HEK293 (cell line): ENCODE results near the gene ACVRL1.

ENCODE experiments used
- CTCF ChIA-PET: fragments of 350-600 bp; formaldehyde crosslinking; extraction: SDS; loops from one replicate; lab custom pipeline; 2021; ENCODE audit warnings: antibody characterized with exemption; lab: Yijun Ruan, JAX
- POLR2A ChIA-PET: fragments of 300-600 bp; formaldehyde crosslinking; extraction: SDS; loops from one replicate; lab custom pipeline; 2020; ENCODE audit warnings: antibody characterized with exemption, inconsistent platforms; lab: Yijun Ruan, JAX
- H3K27ac ChIP-seq: fragments of 200-500 bp; sonication (Bioruptor generic); 2 replicates; pipeline ENCODE4 v1.5.1; 2014; ENCODE audit warnings: low read depth, low read length, control low read depth, inconsistent platforms; ENCODE audit errors: extremely low read depth
- H3K36me3 ChIP-seq, 2 experiments: fragments of 200-500 bp in 1 of 2; sonication (Bioruptor generic) in 1 of 2; 1 replicate in 1 of 2; 2 replicates in 1 of 2; pipeline ENCODE4 v1.5.1; 2014 to 2017; ENCODE audit warnings: inconsistent platforms in 2 of 2, low read length in 2 of 2; ENCODE audit not compliant: control insufficient read depth in 2 of 2, insufficient read depth in 1 of 2
- H3K4me1 ChIP-seq: fragments of 200-500 bp; sonication (Bioruptor generic); 2 replicates; pipeline ENCODE4 v1.5.1; 2014; ENCODE audit warnings: mild to moderate bottlenecking, low read length, inconsistent platforms; ENCODE audit not compliant: control insufficient read depth, insufficient read depth
- H3K4me3 ChIP-seq: 2 replicates; pipeline ENCODE4 v1.5.1; 2011; ENCODE audit warnings: low read depth, mild to moderate bottlenecking, control low read depth, low read length, moderate library complexity
- H3K9me3 ChIP-seq: fragments of 200-500 bp; sonication (Bioruptor generic); 2 replicates; pipeline ENCODE4 v1.5.1; 2014; ENCODE audit warnings: low read depth, low read length, inconsistent platforms; ENCODE audit not compliant: control insufficient read depth, insufficient read depth
- BCL11A ChIP-seq: fragments of 450-650 bp; formaldehyde crosslinking; IDR thresholded peaks from 2 replicates; pipeline ENCODE4 v1.5.1; 2016; ENCODE audit warnings: low read depth, missing biosample characterization, missing genetic modification characterization
- HOXD13 ChIP-seq: sonication (generic); formaldehyde crosslinking; IDR thresholded peaks from 2 replicates; pipeline ENCODE4 v1.8.0; 2022; ENCODE audit warnings: missing genetic modification reagents, borderline replicate concordance
- KLF1 ChIP-seq: fragments of 450-650 bp; formaldehyde crosslinking; IDR thresholded peaks from 2 replicates; pipeline ENCODE4 v1.5.1; 2016; ENCODE audit warnings: missing biosample characterization, missing genetic modification characterization
- REPIN1 ChIP-seq: fragments of 450-650 bp; formaldehyde crosslinking; IDR thresholded peaks from 2 replicates; pipeline ENCODE4 v1.5.1; 2017; ENCODE audit warnings: missing biosample characterization, missing genetic modification characterization, low read depth
- SALL2 ChIP-seq: fragments of 450-650 bp; formaldehyde crosslinking; IDR thresholded peaks from 2 replicates; pipeline ENCODE4 v1.5.0; 2017; ENCODE audit warnings: missing biosample characterization, mild to moderate bottlenecking, missing genetic modification characterization, borderline replicate concordance
- ZBTB8A ChIP-seq: fragments of 450-650 bp; formaldehyde crosslinking; IDR thresholded peaks from 2 replicates; pipeline ENCODE4 v1.5.1; 2016; ENCODE audit warnings: missing biosample characterization, missing genetic modification characterization
- ZEB2 ChIP-seq: fragments of 450-650 bp; formaldehyde crosslinking; IDR thresholded peaks from 2 replicates; pipeline ENCODE4 v1.5.1; 2016; ENCODE audit warnings: missing biosample characterization, missing genetic modification characterization
- ZFP69B ChIP-seq: fragments of 450-650 bp; formaldehyde crosslinking; IDR thresholded peaks from 2 replicates; pipeline ENCODE4 v1.5.1; 2016; ENCODE audit warnings: missing biosample characterization, missing genetic modification characterization
- ZIC2 ChIP-seq: fragments of 450-650 bp; formaldehyde crosslinking; IDR thresholded peaks from 2 replicates; pipeline ENCODE4 v1.5.1; 2016; ENCODE audit warnings: missing biosample characterization, missing genetic modification characterization
- ZNF112 ChIP-seq: fragments of 450-650 bp; formaldehyde crosslinking; IDR thresholded peaks from 2 replicates; pipeline ENCODE4 v1.5.0; 2017; ENCODE audit warnings: missing biosample characterization, missing genetic modification characterization
- ZNF114 ChIP-seq: fragments of 450-650 bp; formaldehyde crosslinking; IDR thresholded peaks from 2 replicates; pipeline ENCODE4 v1.5.0; 2017; ENCODE audit warnings: missing biosample characterization, missing genetic modification characterization
- ZNF133 ChIP-seq: fragments of 450-650 bp; formaldehyde crosslinking; IDR thresholded peaks from 2 replicates; pipeline ENCODE4 v1.5.1; 2016; ENCODE audit warnings: missing biosample characterization, missing genetic modification characterization
- ZNF138 ChIP-seq: fragments of 450-650 bp; formaldehyde crosslinking; IDR thresholded peaks from 2 replicates; pipeline ENCODE4 v1.5.1; 2016; ENCODE audit warnings: missing biosample characterization, missing genetic modification characterization, borderline replicate concordance
- ZNF175 ChIP-seq: fragments of 450-650 bp; formaldehyde crosslinking; IDR thresholded peaks from 2 replicates; pipeline ENCODE4 v1.5.1; 2016; ENCODE audit warnings: missing biosample characterization, missing genetic modification characterization
- ZNF23 ChIP-seq: fragments of 450-650 bp; formaldehyde crosslinking; IDR thresholded peaks from 2 replicates; pipeline ENCODE4 v1.5.1; 2016; ENCODE audit warnings: missing biosample characterization, missing genetic modification characterization, borderline replicate concordance
- ZNF292 ChIP-seq: fragments of 450-650 bp; formaldehyde crosslinking; IDR thresholded peaks from 2 replicates; pipeline ENCODE4 v1.5.1; 2016; ENCODE audit warnings: low read depth, missing biosample characterization, missing genetic modification characterization, borderline replicate concordance
- ZNF473 ChIP-seq: fragments of 450-650 bp; formaldehyde crosslinking; IDR thresholded peaks from 2 replicates; pipeline ENCODE4 v1.5.1; 2017; ENCODE audit warnings: missing biosample characterization, missing genetic modification characterization
- ZNF544 ChIP-seq: fragments of 450-650 bp; formaldehyde crosslinking; IDR thresholded peaks from 2 replicates; pipeline ENCODE4 v1.5.0; 2017; ENCODE audit warnings: missing biosample characterization, missing genetic modification characterization
- ZNF677 ChIP-seq: fragments of 450-650 bp; IDR thresholded peaks from 2 replicates; pipeline ENCODE4 v1.5.0; 2018; ENCODE audit warnings: missing biosample characterization, mild to moderate bottlenecking, missing genetic modification characterization, moderate library complexity
- ZNF768 ChIP-seq: fragments of 450-650 bp; formaldehyde crosslinking; IDR thresholded peaks from 2 replicates; pipeline ENCODE4 v1.5.1; 2018; ENCODE audit warnings: missing biosample characterization, mild to moderate bottlenecking, missing genetic modification characterization
- ZNF785 ChIP-seq: fragments of 450-650 bp; formaldehyde crosslinking; IDR thresholded peaks from 2 replicates; pipeline ENCODE4 v1.5.1; 2016; ENCODE audit warnings: missing biosample characterization, missing genetic modification characterization
- TF ChIP-seq, protein P1 (sequence below): fragments of 450-650 bp; formaldehyde crosslinking; IDR thresholded peaks from 2 replicates; pipeline ENCODE4 v1.5.1; 2016; ENCODE audit warnings: missing biosample characterization, missing genetic modification characterization
- TF ChIP-seq, protein P2 (sequence below): fragments of 450-650 bp; formaldehyde crosslinking; IDR thresholded peaks from 2 replicates; pipeline ENCODE4 v1.5.1; 2017; ENCODE audit warnings: missing biosample characterization, mild to moderate bottlenecking, missing genetic modification characterization, moderate library complexity
- TF ChIP-seq, protein P3 (sequence below): fragments of 450-650 bp; formaldehyde crosslinking; IDR thresholded peaks from 2 replicates; pipeline ENCODE4 v1.5.1; 2016; ENCODE audit warnings: missing biosample characterization, missing genetic modification characterization
- TF ChIP-seq, protein P4 (sequence below): fragments of 450-650 bp; formaldehyde crosslinking; IDR thresholded peaks from 2 replicates; pipeline ENCODE4 v1.5.1; 2016; ENCODE audit warnings: missing biosample characterization, missing genetic modification characterization
- TF ChIP-seq, protein P5 (sequence below): fragments of 450-650 bp; formaldehyde crosslinking; IDR thresholded peaks from 2 replicates; pipeline ENCODE4 v1.5.1; 2016; ENCODE audit warnings: missing biosample characterization, missing genetic modification characterization

Gene ACVRL1

DNA sequence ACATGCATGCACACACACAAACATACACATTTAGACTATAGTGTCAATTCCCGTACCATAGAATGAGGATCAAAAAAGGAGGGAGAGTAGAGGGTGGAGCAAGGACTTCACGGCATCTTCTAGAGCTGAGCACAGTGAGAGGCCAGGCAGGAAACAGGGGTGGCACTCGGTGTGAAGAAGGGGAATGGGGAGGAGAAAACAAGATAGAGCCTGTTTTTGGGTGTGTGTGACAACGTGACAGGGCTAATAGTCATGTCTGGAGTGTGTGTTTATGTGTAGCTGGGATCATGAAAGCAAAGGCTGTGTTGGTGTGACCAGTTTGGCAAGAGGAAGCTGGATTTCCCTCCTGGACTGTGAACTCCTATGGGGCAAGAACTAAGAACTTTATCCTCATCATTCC is 34.3 kb downstream of the ACVRL1 start (continued):
- TF ChIP-seq KLF1 (tag by site-specific recombination) = no peak
- TF ChIP-seq, protein P1, sequence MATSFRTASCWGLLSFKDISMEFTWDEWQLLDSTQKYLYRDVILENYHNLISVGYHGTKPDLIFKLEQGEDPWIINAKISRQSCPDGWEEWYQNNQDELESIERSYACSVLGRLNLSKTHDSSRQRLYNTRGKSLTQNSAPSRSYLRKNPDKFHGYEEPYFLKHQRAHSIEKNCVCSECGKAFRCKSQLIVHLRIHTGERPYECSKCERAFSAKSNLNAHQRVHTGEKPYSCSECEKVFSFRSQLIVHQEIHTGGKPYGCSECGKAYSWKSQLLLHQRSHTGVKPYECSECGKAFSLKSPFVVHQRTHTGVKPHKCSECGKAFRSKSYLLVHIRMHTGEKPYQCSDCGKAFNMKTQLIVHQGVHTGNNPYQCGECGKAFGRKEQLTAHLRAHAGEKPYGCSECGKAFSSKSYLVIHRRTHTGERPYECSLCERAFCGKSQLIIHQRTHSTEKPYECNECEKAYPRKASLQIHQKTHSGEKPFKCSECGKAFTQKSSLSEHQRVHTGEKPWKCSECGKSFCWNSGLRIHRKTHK (tag by site-specific recombination) = no peak

DNA sequence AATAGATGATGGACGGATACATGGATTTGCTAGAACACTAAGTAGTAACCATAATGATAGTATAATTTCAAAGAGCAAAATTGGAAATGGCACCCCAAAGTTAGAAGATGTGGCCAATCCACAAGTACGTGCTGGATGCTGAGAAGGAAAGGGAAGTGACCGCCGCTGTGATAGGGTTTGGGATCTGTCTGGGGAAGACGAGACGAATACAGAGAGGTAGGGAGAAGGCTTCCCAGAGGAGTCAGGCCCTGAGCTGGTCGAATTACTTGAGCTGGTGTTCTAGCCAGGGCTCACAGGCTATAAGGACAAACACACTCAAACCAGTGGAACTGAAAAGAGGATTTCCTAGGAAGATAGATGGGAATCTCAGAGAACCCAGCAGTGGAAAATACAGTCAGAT is 34.8 kb downstream of the ACVRL1 start:
- Histone ChIP-seq H3K27ac (no peak overlapping the region), H3K4me1 (peaks cover 13% of the 10 kb centered on the region), H3K9me3 (no peaks in the 10 kb centered on the region), H3K4me3 (no peak overlapping the region)
- POLR2A ChIA-PET = no interaction called here
- CTCF ChIA-PET = interaction anchor here (0.5 to 1.2 kb wide), 4 partner anchors 15 to 248 kb away, joined by 3 read pairs; no protein-coding TSS in a partner anchor
- TF ChIP-seq, protein P2, sequence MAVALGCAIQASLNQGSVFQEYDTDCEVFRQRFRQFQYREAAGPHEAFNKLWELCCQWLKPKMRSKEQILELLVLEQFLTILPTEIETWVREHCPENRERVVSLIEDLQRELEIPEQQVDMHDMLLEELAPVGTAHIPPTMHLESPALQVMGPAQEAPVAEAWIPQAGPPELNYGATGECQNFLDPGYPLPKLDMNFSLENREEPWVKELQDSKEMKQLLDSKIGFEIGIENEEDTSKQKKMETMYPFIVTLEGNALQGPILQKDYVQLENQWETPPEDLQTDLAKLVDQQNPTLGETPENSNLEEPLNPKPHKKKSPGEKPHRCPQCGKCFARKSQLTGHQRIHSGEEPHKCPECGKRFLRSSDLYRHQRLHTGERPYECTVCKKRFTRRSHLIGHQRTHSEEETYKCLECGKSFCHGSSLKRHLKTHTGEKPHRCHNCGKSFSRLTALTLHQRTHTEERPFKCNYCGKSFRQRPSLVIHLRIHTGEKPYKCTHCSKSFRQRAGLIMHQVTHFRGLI (tag by site-specific recombination) = no peak
- TF ChIP-seq ZNF292 (no peak), ZNF677 (tag by site-specific recombination) (no peak), ZNF175 (tag by site-specific recombination) (no peak), ZNF138 (no peak), ZNF112 (tag by site-specific recombination) (no peak), REPIN1 (no peak), ZNF768 (tag by site-specific recombination) (no peak), HOXD13 (no peak), ZNF544 (no peak)
- TF ChIP-seq, protein P3, sequence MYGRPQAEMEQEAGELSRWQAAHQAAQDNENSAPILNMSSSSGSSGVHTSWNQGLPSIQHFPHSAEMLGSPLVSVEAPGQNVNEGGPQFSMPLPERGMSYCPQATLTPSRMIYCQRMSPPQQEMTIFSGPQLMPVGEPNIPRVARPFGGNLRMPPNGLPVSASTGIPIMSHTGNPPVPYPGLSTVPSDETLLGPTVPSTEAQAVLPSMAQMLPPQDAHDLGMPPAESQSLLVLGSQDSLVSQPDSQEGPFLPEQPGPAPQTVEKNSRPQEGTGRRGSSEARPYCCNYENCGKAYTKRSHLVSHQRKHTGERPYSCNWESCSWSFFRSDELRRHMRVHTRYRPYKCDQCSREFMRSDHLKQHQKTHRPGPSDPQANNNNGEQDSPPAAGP = no peak
- TF ChIP-seq, all 188 proteins: peak for 0
- H3K36me3 ChIP-seq = no peaks in the 10 kb centered on the region

DNA sequence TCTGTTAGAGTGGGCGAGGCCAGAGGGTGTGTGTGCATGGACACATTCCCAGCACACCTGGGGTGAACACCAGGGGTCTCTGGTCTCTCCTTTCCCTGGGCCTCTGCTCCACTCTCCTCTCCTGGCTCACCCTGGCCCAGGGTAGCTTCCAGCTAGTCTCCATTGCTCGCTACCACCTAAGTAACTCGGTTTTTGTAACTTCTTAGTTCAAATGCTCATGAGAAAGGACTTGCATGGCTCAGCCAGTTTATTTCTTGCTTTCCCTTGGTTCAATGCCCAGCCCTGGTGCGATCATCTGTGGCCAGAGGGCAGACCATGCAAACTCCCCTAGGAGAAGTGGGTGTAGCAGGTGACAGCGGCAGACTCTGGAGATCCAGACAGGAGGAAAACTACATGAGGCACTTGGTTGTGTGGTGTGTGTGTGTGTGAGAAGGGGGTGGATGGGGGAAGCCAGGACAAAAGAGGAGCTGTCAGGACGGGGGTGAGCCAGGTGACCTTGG is 35.2 kb downstream of the ACVRL1 start:
- CTCF ChIA-PET = interaction anchor here (0.5 to 1.2 kb wide), 2 partner anchors 20 to 247 kb away, joined by 3 read pairs; no protein-coding TSS in a partner anchor

DNA sequence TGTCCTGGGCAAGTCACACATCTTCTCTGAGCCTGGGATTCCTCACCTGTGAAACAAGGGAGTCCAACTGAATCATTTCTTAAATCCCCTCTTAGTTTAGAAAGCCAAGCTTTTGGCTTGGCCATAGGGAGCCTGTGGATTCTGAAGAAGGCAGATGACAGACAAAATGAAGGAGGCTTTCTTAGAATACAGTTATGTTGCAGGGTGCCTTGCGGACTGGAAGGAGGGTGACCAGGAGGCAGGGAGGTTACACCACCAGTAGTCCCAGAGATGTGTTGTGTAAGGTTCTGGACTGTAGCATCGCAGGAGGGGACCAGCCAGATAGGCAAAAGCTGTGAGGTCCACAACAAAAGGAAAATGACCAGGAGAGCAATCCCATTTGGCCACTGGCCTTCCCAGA is 36.0 kb downstream of the ACVRL1 start:
- Histone ChIP-seq H3K4me1 (peaks cover 13% of the 10 kb centered on the region), H3K27ac (no peak overlapping the region), H3K4me3 (no peak overlapping the region), H3K36me3 (no peaks in the 10 kb centered on the region), H3K9me3 (no peaks in the 10 kb centered on the region)
- CTCF ChIA-PET = no interaction called here
- TF ChIP-seq, protein P4, sequence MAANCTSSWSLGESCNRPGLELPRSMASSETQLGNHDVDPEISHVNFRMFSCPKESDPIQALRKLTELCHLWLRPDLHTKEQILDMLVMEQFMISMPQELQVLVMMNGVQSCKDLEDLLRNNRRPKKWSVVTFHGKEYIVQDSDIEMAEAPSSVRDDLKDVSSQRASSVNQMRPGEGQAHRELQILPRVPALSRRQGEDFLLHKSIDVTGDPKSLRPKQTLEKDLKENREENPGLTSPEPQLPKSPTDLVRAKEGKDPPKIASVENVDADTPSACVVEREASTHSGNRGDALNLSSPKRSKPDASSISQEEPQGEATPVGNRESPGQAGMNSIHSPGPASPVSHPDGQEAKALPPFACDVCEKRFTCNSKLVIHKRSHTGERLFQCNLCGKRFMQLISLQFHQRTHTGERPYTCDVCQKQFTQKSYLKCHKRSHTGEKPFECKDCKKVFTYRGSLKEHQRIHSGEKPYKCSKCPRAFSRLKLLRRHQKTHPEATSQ = no peak
- TF ChIP-seq ZBTB8A (tag by site-specific recombination) = no peak
- no peak for TF ChIP-seq ZNF114 (tag by site-specific recombination)
- TF ChIP-seq ZEB2 (tag by site-specific recombination) = no peak
- no peak for TF ChIP-seq SALL2
- TF ChIP-seq, protein P5, sequence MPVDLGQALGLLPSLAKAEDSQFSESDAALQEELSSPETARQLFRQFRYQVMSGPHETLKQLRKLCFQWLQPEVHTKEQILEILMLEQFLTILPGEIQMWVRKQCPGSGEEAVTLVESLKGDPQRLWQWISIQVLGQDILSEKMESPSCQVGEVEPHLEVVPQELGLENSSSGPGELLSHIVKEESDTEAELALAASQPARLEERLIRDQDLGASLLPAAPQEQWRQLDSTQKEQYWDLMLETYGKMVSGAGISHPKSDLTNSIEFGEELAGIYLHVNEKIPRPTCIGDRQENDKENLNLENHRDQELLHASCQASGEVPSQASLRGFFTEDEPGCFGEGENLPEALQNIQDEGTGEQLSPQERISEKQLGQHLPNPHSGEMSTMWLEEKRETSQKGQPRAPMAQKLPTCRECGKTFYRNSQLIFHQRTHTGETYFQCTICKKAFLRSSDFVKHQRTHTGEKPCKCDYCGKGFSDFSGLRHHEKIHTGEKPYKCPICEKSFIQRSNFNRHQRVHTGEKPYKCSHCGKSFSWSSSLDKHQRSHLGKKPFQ (tag by site-specific recombination) = no peak
- no peak for TF ChIP-seq BCL11A
- TF ChIP-seq ZNF785 (tag by site-specific recombination) = no peak
- TF ChIP-seq ZNF133 = no peak
- no peak for TF ChIP-seq ZNF23 (tag by site-specific recombination)
- TF ChIP-seq KLF1 (tag by site-specific recombination) = no peak
- POLR2A ChIA-PET = no interaction called here

More for the DNA sequence above, 35.2 kb downstream of the ACVRL1 start:
- Histone ChIP-seq H3K27ac (no peak overlapping the region), H3K4me1 (peaks cover 13% of the 10 kb centered on the region), H3K36me3 (no peaks in the 10 kb centered on the region), H3K9me3 (no peaks in the 10 kb centered on the region), H3K4me3 (no peak overlapping the region)
- TF ChIP-seq ZIC2 (tag by site-specific recombination) (no peak), ZNF473 (tag by site-specific recombination) (no peak), ZFP69B (no peak)
- POLR2A ChIA-PET = no interaction called here
